Ishikawa (cell line): ENCODE measurements around the gene SLX9.

ENCODE experiments used
- CEBPB ChIP-seq: IDR thresholded peaks from 2 replicates; pipeline ENCODE4 v1.6.1; 2012
- CREB1 ChIP-seq: IDR thresholded peaks from 2 replicates; pipeline ENCODE4 v1.6.1; 2012; ENCODE audit warnings: low read depth
- EGR1 ChIP-seq: IDR thresholded peaks from 2 replicates; pipeline ENCODE4 v1.6.1; 2012
- EP300 ChIP-seq: IDR thresholded peaks from 2 replicates; pipeline ENCODE4 v1.6.1; 2012; ENCODE audit warnings: borderline replicate concordance
- FOXM1 ChIP-seq: IDR thresholded peaks from 2 replicates; pipeline ENCODE4 v1.6.1; 2012; ENCODE audit warnings: low read depth, borderline replicate concordance
- MAX ChIP-seq: IDR thresholded peaks from 2 replicates; pipeline ENCODE4 v1.6.1; 2012
- NFIC ChIP-seq: IDR thresholded peaks from 2 replicates; pipeline ENCODE4 v1.6.1; 2012
- RAD21 ChIP-seq: IDR thresholded peaks from 2 replicates; pipeline ENCODE4 v1.6.1; 2012; ENCODE audit warnings: low read depth
- REST ChIP-seq: IDR thresholded peaks from 2 replicates; pipeline ENCODE4 v1.6.1; 2012; ENCODE audit warnings: low read depth, mild to moderate bottlenecking
- TAF1 ChIP-seq: IDR thresholded peaks from 2 replicates; pipeline ENCODE4 v1.6.1; 2012; ENCODE audit warnings: low read depth, mild to moderate bottlenecking
- TCF12 ChIP-seq: IDR thresholded peaks from 2 replicates; pipeline ENCODE4 v1.6.1; 2012; ENCODE audit warnings: low read depth
- TEAD4 ChIP-seq: IDR thresholded peaks from 2 replicates; pipeline ENCODE4 v1.6.1; 2012
- USF1 ChIP-seq: IDR thresholded peaks from 2 replicates; pipeline ENCODE4 v1.6.1; 2012
- YY1 ChIP-seq: IDR thresholded peaks from 2 replicates; pipeline ENCODE4 v1.6.1; 2012; ENCODE audit warnings: low read depth
- ZBTB7A ChIP-seq: IDR thresholded peaks from 2 replicates; pipeline ENCODE4 v1.6.1; 2012; ENCODE audit warnings: low read depth

The SLX9 gene

GRCh38 chr21:44947111-44947929 lies 7.5 kb downstream of the SLX9 start:
- TF ChIP-seq REST (no peak), CREB1 (no peak), MAX (no peak), ZBTB7A (no peak), FOXM1 (no peak), TCF12 (no peak), USF1 (no peak)

- peak; percentile 70 for TF ChIP-seq CEBPB
- TF ChIP-seq RAD21, result no peak
- no peak for TF ChIP-seq ZBTB7A
- TF ChIP-seq NFIC, result 0 out of 2 replicates have a peak, but pooled peaks have one; percentile 14
- no peak for TF ChIP-seq EP300
Observed at GRCh38 chr21:44947930-44948331, 8.1 kb downstream of the SLX9 start.

- TF ChIP-seq NFIC (no peak), CREB1 (no peak), FOXM1 (no peak), REST (no peak), USF1 (no peak), TCF12 (no peak), MAX (no peak), EP300 (no peak), RAD21 (no peak)
Observed at GRCh38 chr21:44948426-44949120, 8.7 kb downstream of the SLX9 start.

GRCh38 chr21:44949161-44949778 lies 9.4 kb downstream of the SLX9 start:
- TF ChIP-seq REST (no peak), TAF1 (no peak), FOXM1 (no peak), TCF12 (no peak), CEBPB (no peak), NFIC (no peak), EGR1 (no peak), USF1 (no peak), TEAD4 (no peak), RAD21 (no peak), YY1 (no peak), MAX (no peak), CREB1 (no peak), ZBTB7A (no peak), EP300 (no peak)
